ENCODE measurements around the gene KLHDC7B.

KLHDC7B gene

GRCh38 chr22:50545522-50546325 lies at the start of gene KLHDC7B:
Gene KLHDC7B, plus strand, starts transcription at chr22:50545899. Its CDS starts 345 bp downstream, at chr22:50546244.
- no peak for DNase-seq (ENCODE audit: low read depth)

GRCh38 chr22:50497093-50497492 lies 48.6 kb upstream of the KLHDC7B start:
- DNase-seq (ENCODE audit: low read depth): no peak

GRCh38 chr22:50498322-50498890 lies 47.3 kb upstream of the KLHDC7B start:
- no peak for DNase-seq (ENCODE audit: low read depth)

- no peak for DNase-seq (ENCODE audit: low read depth)
These were observed 45.2 kb upstream of the KLHDC7B start for GRCh38 chr22:50500452-50500851.

- DNase-seq (ENCODE audit: low read depth): no peak
These were observed 43.6 kb upstream of the KLHDC7B start for GRCh38 chr22:50502096-50502495.

GRCh38 chr22:50502628-50503474 lies 42.8 kb upstream of the KLHDC7B start:
- DNase-seq (ENCODE audit: low read depth): no peak

GRCh38 chr22:50503475-50504145 lies 42.1 kb upstream of the KLHDC7B start:
- DNase-seq (ENCODE audit: low read depth): no peak

GRCh38 chr22:50504369-50505211 lies 41.1 kb upstream of the KLHDC7B start:
- DNase-seq (ENCODE audit: low read depth): no peak

GRCh38 chr22:50505276-50505775 lies 40.4 kb upstream of the KLHDC7B start:
- DNase-seq (ENCODE audit: low read depth): no peak

- no peak for DNase-seq (ENCODE audit: low read depth)
These were observed 39.7 kb upstream of the KLHDC7B start for GRCh38 chr22:50505776-50506610.

GRCh38 chr22:50506611-50507420 lies 38.9 kb upstream of the KLHDC7B start:
- no peak for DNase-seq (ENCODE audit: low read depth)

GRCh38 chr22:50507421-50507990 lies 38.2 kb upstream of the KLHDC7B start, which contains the start of gene LMF2:
Gene LMF2, minus strand, starts transcription at chr22:50507702. Its CDS starts 27 bp downstream, at chr22:50507675.
- DNase-seq (ENCODE audit: low read depth): peak; percentile 85

GRCh38 chr22:50507991-50508884 lies 37.5 kb upstream of the KLHDC7B start, which contains the start of gene NCAPH2:
Gene NCAPH2, plus strand, starts transcription at chr22:50508224. Its CDS starts 114 bp downstream, at chr22:50508338.
- peak; percentile 93 for DNase-seq (ENCODE audit: low read depth)

- no peak for DNase-seq (ENCODE audit: low read depth)
These were observed 36.8 kb upstream of the KLHDC7B start for GRCh38 chr22:50508897-50509296.

GRCh38 chr22:50513175-50513574 lies 32.5 kb upstream of the KLHDC7B start:
- no peak for DNase-seq (ENCODE audit: low read depth)

- no peak for DNase-seq (ENCODE audit: low read depth)
These were observed 29.6 kb upstream of the KLHDC7B start for GRCh38 chr22:50516068-50516467.

GRCh38 chr22:50516891-50517290 lies 28.8 kb upstream of the KLHDC7B start:
- DNase-seq (ENCODE audit: low read depth): no peak
